Left lung (tissue), 10 donors: ENCODE results near the gene KIAA1671. TPM values are rescaled to one million over a fixed set of nuclear protein-coding genes. Genes with fewer than 3 reads are reported as not detected.

Experiments used
- ATAC-seq: fragments of 200-7000 bp; cut with Tn5 transposase; one replicate; pipeline ENCODE4 v1.9.1; 2020; ENCODE audit warnings: moderate library complexity
- DNase-seq, 4 donors: peaks; one replicate each; pipeline ENCODE4 v3.0.0-alpha.2; 2013 to 2020
- H3K27ac ChIP-seq, 2 donors: fragments of 200-600 bp; sonication (generic) in 1 of 2; one replicate each; pipeline versions ENCODE4 v1.5.0 to v1.8.0; 2020 to 2021
- H3K27me3 ChIP-seq, 2 donors: fragments of 200-600 bp; sonication (generic) in 1 of 2; one replicate each; pipeline versions ENCODE4 v1.5.0 to v1.8.0; 2020 to 2021
- H3K36me3 ChIP-seq, 2 donors: fragments of 200-600 bp; sonication (generic) in 1 of 2; one replicate each; pipeline versions ENCODE4 v1.5.0 to v1.8.0; 2020 to 2021
- H3K4me1 ChIP-seq, 2 donors: fragments of 200-600 bp; one replicate each; pipeline ENCODE4 v1.8.0; 2021
- H3K4me3 ChIP-seq, 2 donors: fragments of 200-600 bp; sonication (generic) in 1 of 2; one replicate each; pipeline versions ENCODE4 v1.5.0 to v1.8.0; 2020 to 2021; ENCODE audit warnings: mild to moderate bottlenecking in 1 of 2
- H3K9me3 ChIP-seq, 2 donors: fragments of 200-600 bp; sonication (generic) in 1 of 2; one replicate each; pipeline versions ENCODE4 v1.5.0 to v1.8.0; 2020 to 2021
- CTCF ChIP-seq, 2 donors: fragments of 200-600 bp; sonication (generic) in 1 of 2; IDR thresholded peaks; one replicate each; pipeline versions ENCODE4 v1.5.0 to v1.8.0; 2021; ENCODE audit warnings: antibody characterized with exemption in 2 of 2
- intact Hi-C, 2 donors: fragments of 100-400 bp; cut with DNase I; formaldehyde crosslinking; loops; one replicate each; pipeline versions ENCODE4 v1.11.2 to v1.14.2; 2022
- polyA plus RNA-seq, 6 donors: library from polyadenylated mRNA; unstranded; fragments of 120-200 nt; gene quantifications; one replicate each; pipeline ENCODE4 v1.2.1, GENCODE V29; 2013; ENCODE audit not compliant: insufficient read length in 6 of 6
- total RNA-seq, 2 donors: library from RNA; stranded (reverse); fragmentation: NEBNext Ultra II Directional; extraction: Animal tissue kit (Norgen Biotek cat#: 25700); gene quantifications; one replicate each; pipeline ENCODE4 v1.2.1, GENCODE V29; 2021
- donor health status: DM: no; HTN: yes; CAD: no.
- donor health status: DM: no; HTN: no; CAD: no.

Gene KIAA1671
- total and polyA plus RNA-seq, 8 donors = 19.4 to 35.0 (median 23.4) TPM

GRCh38 chr22:25146307-25146706 lies 193.8 kb downstream of the KIAA1671 start:
- DNase-seq (no peak), ATAC-seq (no peak)
- peaks cover 0 to 6% of the 10 kb centered on the region in 2 donors for H3K4me1 ChIP-seq
- H3K9me3 ChIP-seq = no peaks in the 10 kb centered on the region
- H3K27ac ChIP-seq = peak overlapping the region in 1 of 2 donors; percentile 18
- intact Hi-C loops = no loop called here
- H3K4me3 ChIP-seq = no peak overlapping the region
- no peak for TF ChIP-seq CTCF (IDR thresholded peaks at IDR 0.05)
- no peaks in the 10 kb centered on the region for H3K36me3 ChIP-seq
- no peaks in the 10 kb centered on the region for H3K27me3 ChIP-seq

- peak overlapping the region in 1 of 2 donors; percentile 18 for H3K27ac ChIP-seq
Observed at GRCh38 chr22:25146906-25147641, 194.6 kb downstream of the KIAA1671 start.

GRCh38 chr22:25147642-25147928 lies 195.1 kb downstream of the KIAA1671 start:
- ATAC-seq = no peak
- Histone ChIP-seq H3K4me3 (no peak overlapping the region), H3K36me3 (no peaks in the 10 kb centered on the region), H3K27ac (no peak overlapping the region), H3K27me3 (no peaks in the 10 kb centered on the region), H3K9me3 (no peaks in the 10 kb centered on the region), H3K4me1 (peaks cover 0 to 6% of the 10 kb centered on the region in 2 donors)
- no peak for DNase-seq
- TF ChIP-seq CTCF (IDR thresholded peaks at IDR 0.05) = no peak
- intact Hi-C loops = no loop called here

More at GRCh38 chr22:25146906-25147641, 194.6 kb downstream of the KIAA1671 start:
- Histone ChIP-seq H3K9me3 (no peaks in the 10 kb centered on the region), H3K36me3 (no peaks in the 10 kb centered on the region), H3K4me3 (no peak overlapping the region), H3K27me3 (no peaks in the 10 kb centered on the region), H3K4me1 (peaks cover 0 to 6% of the 10 kb centered on the region in 2 donors)
- ATAC-seq (no peak), DNase-seq (no peak)
- no peak for TF ChIP-seq CTCF (IDR thresholded peaks at IDR 0.05)
- intact Hi-C loops = no loop called here

- Histone ChIP-seq H3K27me3 (no peaks in the 10 kb centered on the region), H3K4me1 (peaks cover 0 to 6% of the 10 kb centered on the region in 2 donors), H3K9me3 (no peaks in the 10 kb centered on the region), H3K36me3 (no peaks in the 10 kb centered on the region), H3K4me3 (no peak overlapping the region), H3K27ac (peak overlapping the region in 1 of 2 donors; percentile 7)
- intact Hi-C loops = no loop called here
- peak; percentile 59 for ATAC-seq
- no peak for TF ChIP-seq CTCF (IDR thresholded peaks at IDR 0.05)
- no peak for DNase-seq
Observed at GRCh38 chr22:25148149-25148691, 195.7 kb downstream of the KIAA1671 start.

GRCh38 chr22:25149014-25149413 lies 196.5 kb downstream of the KIAA1671 start:
- ATAC-seq = no peak
- intact Hi-C loops = no loop called here
- Histone ChIP-seq H3K27ac (peak overlapping the region in 1 of 2 donors; percentile 7), H3K9me3 (no peaks in the 10 kb centered on the region), H3K4me3 (no peak overlapping the region), H3K27me3 (no peaks in the 10 kb centered on the region), H3K4me1 (peaks cover 2 to 10% of the 10 kb centered on the region in 2 donors), H3K36me3 (no peaks in the 10 kb centered on the region)
- DNase-seq = no peak
- no peak for TF ChIP-seq CTCF (IDR thresholded peaks at IDR 0.05)
